HEK293 (cell line): ENCODE results near the gene PDE6B.

Experiments used
- CTCF ChIA-PET: fragments of 350-600 bp; formaldehyde crosslinking; extraction: SDS; loops from one replicate; lab custom pipeline; 2021; ENCODE audit warnings: antibody characterized with exemption; lab: Yijun Ruan, JAX
- POLR2A ChIA-PET: fragments of 300-600 bp; formaldehyde crosslinking; extraction: SDS; loops from one replicate; lab custom pipeline; 2020; ENCODE audit warnings: antibody characterized with exemption, inconsistent platforms; lab: Yijun Ruan, JAX
- H3K27ac ChIP-seq: fragments of 200-500 bp; sonication (Bioruptor generic); 2 replicates; pipeline ENCODE4 v1.5.1; 2014; ENCODE audit warnings: low read depth, low read length, control low read depth, inconsistent platforms; ENCODE audit errors: extremely low read depth
- H3K36me3 ChIP-seq, 2 experiments: fragments of 200-500 bp in 1 of 2; sonication (Bioruptor generic) in 1 of 2; 1 replicate in 1 of 2; 2 replicates in 1 of 2; pipeline ENCODE4 v1.5.1; 2014 to 2017; ENCODE audit warnings: inconsistent platforms in 2 of 2, low read length in 2 of 2; ENCODE audit not compliant: control insufficient read depth in 2 of 2, insufficient read depth in 1 of 2
- H3K4me1 ChIP-seq: fragments of 200-500 bp; sonication (Bioruptor generic); 2 replicates; pipeline ENCODE4 v1.5.1; 2014; ENCODE audit warnings: mild to moderate bottlenecking, low read length, inconsistent platforms; ENCODE audit not compliant: control insufficient read depth, insufficient read depth
- H3K4me3 ChIP-seq: 2 replicates; pipeline ENCODE4 v1.5.1; 2011; ENCODE audit warnings: low read depth, mild to moderate bottlenecking, control low read depth, low read length, moderate library complexity
- H3K9me3 ChIP-seq: fragments of 200-500 bp; sonication (Bioruptor generic); 2 replicates; pipeline ENCODE4 v1.5.1; 2014; ENCODE audit warnings: low read depth, low read length, inconsistent platforms; ENCODE audit not compliant: control insufficient read depth, insufficient read depth
- BCL11A ChIP-seq: fragments of 450-650 bp; formaldehyde crosslinking; IDR thresholded peaks from 2 replicates; pipeline ENCODE4 v1.5.1; 2016; ENCODE audit warnings: low read depth, missing biosample characterization, missing genetic modification characterization
- GFI1B ChIP-seq: fragments of 450-650 bp; formaldehyde crosslinking; IDR thresholded peaks from 2 replicates; pipeline ENCODE4 v1.5.1; 2016; ENCODE audit warnings: missing biosample characterization, missing genetic modification characterization
- OSR2 ChIP-seq: fragments of 450-650 bp; formaldehyde crosslinking; IDR thresholded peaks from 2 replicates; pipeline ENCODE4 v1.5.1; 2016; ENCODE audit warnings: missing biosample characterization, missing genetic modification characterization
- OVOL3 ChIP-seq: fragments of 450-650 bp; formaldehyde crosslinking; IDR thresholded peaks from 2 replicates; pipeline ENCODE4 v1.5.1; 2016; ENCODE audit warnings: missing biosample characterization, missing genetic modification characterization
- PRDM1 ChIP-seq: fragments of 450-650 bp; formaldehyde crosslinking; IDR thresholded peaks from 2 replicates; pipeline ENCODE4; 2016; ENCODE audit warnings: missing biosample characterization, missing genetic modification characterization
- SP7 ChIP-seq: fragments of 450-650 bp; formaldehyde crosslinking; IDR thresholded peaks from 2 replicates; pipeline ENCODE4 v1.5.1; 2016; ENCODE audit warnings: missing biosample characterization, missing genetic modification characterization
- ZBTB10 ChIP-seq: fragments of 450-650 bp; formaldehyde crosslinking; IDR thresholded peaks from 2 replicates; pipeline ENCODE4 v1.5.1; 2016; ENCODE audit warnings: missing biosample characterization, missing genetic modification characterization
- ZBTB26 ChIP-seq: fragments of 450-650 bp; formaldehyde crosslinking; optimal IDR thresholded peaks from 2 replicates; pipeline ENCODE3; 2016; ENCODE audit warnings: missing biosample characterization, mild to moderate bottlenecking, missing genetic modification characterization
- ZNF121 ChIP-seq: fragments of 450-650 bp; formaldehyde crosslinking; IDR thresholded peaks from 2 replicates; pipeline ENCODE4 v1.5.1; 2016; ENCODE audit warnings: missing biosample characterization, missing genetic modification characterization
- ZNF175 ChIP-seq: fragments of 450-650 bp; formaldehyde crosslinking; IDR thresholded peaks from 2 replicates; pipeline ENCODE4 v1.5.1; 2016; ENCODE audit warnings: missing biosample characterization, missing genetic modification characterization
- ZNF2 ChIP-seq: fragments of 450-650 bp; formaldehyde crosslinking; IDR thresholded peaks from 2 replicates; pipeline ENCODE4 v1.5.1; 2016; ENCODE audit warnings: missing biosample characterization, missing genetic modification characterization
- ZNF23 ChIP-seq: fragments of 450-650 bp; formaldehyde crosslinking; IDR thresholded peaks from 2 replicates; pipeline ENCODE4 v1.5.1; 2016; ENCODE audit warnings: missing biosample characterization, missing genetic modification characterization, borderline replicate concordance
- ZNF354C ChIP-seq: fragments of 450-650 bp; formaldehyde crosslinking; IDR thresholded peaks from 2 replicates; pipeline ENCODE4 v1.5.1; 2016; ENCODE audit warnings: missing biosample characterization, missing genetic modification characterization, low read depth, borderline replicate concordance
- ZNF473 ChIP-seq: fragments of 450-650 bp; formaldehyde crosslinking; IDR thresholded peaks from 2 replicates; pipeline ENCODE4 v1.5.1; 2017; ENCODE audit warnings: missing biosample characterization, missing genetic modification characterization
- ZNF654 ChIP-seq: fragments of 450-650 bp; formaldehyde crosslinking; IDR thresholded peaks from 2 replicates; pipeline ENCODE4 v1.5.1; 2016; ENCODE audit warnings: low read depth, missing biosample characterization, missing genetic modification characterization
- ZNF76 ChIP-seq: fragments of 450-650 bp; formaldehyde crosslinking; IDR thresholded peaks from 2 replicates; pipeline ENCODE4; 2016; ENCODE audit warnings: low read depth, missing biosample characterization, missing genetic modification characterization, borderline replicate concordance
- ZNF837 ChIP-seq: fragments of 450-650 bp; formaldehyde crosslinking; IDR thresholded peaks from 2 replicates; pipeline ENCODE4 v1.5.1; 2016; ENCODE audit warnings: missing biosample characterization, missing genetic modification characterization
- TF ChIP-seq, protein P1 (sequence below): fragments of 450-650 bp; formaldehyde crosslinking; conservative IDR thresholded peaks from 2 replicates; pipeline ENCODE4 v1.5.1; 2016; ENCODE audit warnings: low read depth, missing biosample characterization, missing genetic modification characterization
- TF ChIP-seq, protein P2 (sequence below): fragments of 450-650 bp; formaldehyde crosslinking; IDR thresholded peaks from 2 replicates; pipeline ENCODE4 v1.5.1; 2016; ENCODE audit warnings: missing biosample characterization, missing genetic modification characterization
- TF ChIP-seq, protein P3 (sequence below): fragments of 450-650 bp; formaldehyde crosslinking; IDR thresholded peaks from 2 replicates; pipeline ENCODE4 v1.5.1; 2017; ENCODE audit warnings: missing biosample characterization, mild to moderate bottlenecking, missing genetic modification characterization, moderate library complexity

The PDE6B gene

GRCh38 chr4:671769-672168 lies 46.4 kb downstream of the PDE6B start (continued):
- TF ChIP-seq, protein P1, sequence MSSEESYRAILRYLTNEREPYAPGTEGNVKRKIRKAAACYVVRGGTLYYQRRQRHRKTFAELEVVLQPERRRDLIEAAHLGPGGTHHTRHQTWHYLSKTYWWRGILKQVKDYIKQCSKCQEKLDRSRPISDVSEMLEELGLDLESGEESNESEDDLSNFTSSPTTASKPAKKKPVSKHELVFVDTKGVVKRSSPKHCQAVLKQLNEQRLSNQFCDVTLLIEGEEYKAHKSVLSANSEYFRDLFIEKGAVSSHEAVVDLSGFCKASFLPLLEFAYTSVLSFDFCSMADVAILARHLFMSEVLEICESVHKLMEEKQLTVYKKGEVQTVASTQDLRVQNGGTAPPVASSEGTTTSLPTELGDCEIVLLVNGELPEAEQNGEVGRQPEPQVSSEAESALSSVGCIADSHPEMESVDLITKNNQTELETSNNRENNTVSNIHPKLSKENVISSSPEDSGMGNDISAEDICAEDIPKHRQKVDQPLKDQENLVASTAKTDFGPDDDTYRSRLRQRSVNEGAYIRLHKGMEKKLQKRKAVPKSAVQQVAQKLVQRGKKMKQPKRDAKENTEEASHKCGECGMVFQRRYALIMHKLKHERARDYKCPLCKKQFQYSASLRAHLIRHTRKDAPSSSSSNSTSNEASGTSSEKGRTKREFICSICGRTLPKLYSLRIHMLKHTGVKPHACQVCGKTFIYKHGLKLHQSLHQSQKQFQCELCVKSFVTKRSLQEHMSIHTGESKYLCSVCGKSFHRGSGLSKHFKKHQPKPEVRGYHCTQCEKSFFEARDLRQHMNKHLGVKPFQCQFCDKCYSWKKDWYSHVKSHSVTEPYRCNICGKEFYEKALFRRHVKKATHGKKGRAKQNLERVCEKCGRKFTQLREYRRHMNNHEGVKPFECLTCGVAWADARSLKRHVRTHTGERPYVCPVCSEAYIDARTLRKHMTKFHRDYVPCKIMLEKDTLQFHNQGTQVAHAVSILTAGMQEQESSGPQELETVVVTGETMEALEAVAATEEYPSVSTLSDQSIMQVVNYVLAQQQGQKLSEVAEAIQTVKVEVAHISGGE (tag by site-specific recombination) = no peak
- TF ChIP-seq OSR2 (tag by site-specific recombination) (no peak), ZNF121 (tag by site-specific recombination) (no peak), OVOL3 (tag by site-specific recombination) (no peak), ZNF473 (tag by site-specific recombination) (no peak), ZNF2 (no peak), ZNF175 (tag by site-specific recombination) (no peak), PRDM1 (tag by site-specific recombination) (no peak), ZNF76 (no peak)
- TF ChIP-seq, protein P2, sequence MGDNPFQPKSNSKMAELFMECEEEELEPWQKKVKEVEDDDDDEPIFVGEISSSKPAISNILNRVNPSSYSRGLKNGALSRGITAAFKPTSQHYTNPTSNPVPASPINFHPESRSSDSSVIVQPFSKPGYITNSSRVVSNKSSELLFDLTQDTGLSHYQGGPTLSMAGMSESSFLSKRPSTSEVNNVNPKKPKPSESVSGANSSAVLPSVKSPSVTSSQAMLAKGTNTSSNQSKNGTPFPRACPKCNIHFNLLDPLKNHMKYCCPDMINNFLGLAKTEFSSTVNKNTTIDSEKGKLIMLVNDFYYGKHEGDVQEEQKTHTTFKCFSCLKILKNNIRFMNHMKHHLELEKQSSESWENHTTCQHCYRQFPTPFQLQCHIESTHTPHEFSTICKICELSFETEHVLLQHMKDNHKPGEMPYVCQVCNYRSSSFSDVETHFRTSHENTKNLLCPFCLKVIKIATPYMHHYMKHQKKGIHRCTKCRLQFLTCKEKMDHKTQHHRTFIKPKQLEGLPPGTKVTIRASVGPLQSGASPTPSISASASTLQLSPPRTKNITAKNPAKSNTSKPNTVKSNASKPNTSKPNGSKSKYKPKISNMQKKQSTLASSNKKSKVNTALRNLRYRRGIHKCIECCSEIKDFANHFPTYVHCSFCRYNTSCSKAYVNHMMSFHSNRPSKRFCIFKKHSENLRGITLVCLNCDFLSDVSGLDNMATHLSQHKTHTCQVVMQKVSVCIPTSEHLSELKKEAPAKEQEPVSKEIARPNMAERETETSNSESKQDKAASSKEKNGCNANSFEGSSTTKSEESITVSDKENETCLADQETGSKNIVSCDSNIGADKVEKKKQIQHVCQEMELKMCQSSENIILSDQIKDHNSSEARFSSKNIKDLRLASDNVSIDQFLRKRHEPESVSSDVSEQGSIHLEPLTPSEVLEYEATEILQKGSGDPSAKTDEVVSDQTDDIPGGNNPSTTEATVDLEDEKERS (tag by site-specific recombination) = no peak

DNA sequence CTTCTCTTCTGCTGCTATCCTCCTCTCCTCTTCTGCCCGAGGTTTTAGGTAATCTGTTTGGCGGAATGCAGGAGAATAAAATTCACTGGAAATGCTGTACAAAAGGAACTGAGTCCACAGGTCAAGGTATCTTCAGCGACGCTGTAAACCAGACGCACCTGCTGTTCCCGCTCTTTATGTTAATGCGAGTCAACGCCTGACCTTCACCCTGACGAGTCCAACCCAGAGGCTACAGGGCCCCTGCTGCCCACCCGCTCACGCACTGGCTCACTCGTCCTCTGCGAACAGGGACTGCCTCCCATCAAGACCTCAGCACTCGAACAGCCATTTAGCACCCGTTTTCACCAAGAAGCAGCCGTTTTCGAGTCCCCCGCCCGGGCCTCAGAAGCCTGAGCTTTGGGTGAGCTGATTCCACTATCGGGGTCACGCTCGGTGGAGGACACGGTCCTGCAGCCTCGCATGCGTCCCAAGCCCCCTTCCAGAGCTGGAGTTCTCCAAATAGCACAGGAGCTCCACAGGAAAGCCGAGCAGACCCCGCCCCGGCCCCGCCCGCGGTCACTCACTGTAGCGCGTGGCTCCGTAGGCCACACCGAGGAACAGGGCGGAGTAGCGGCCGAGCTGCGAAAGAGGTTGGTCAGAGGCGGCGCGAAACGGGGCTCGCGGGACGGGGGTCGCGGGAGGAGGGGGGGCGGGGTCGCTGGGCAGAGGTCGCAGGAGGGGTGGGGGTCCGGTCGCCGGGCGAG lies 48.1 kb downstream of the PDE6B start:
- ChIA-PET POLR2A (interaction anchor here (0.6 to 1.4 kb wide), 4 partner anchors 10 to 66 kb away, joined by 4 read pairs; no protein-coding TSS in a partner anchor), CTCF (interaction anchor here (0.7 to 2.4 kb wide), 4 partner anchors 11 to 848 kb away, joined by 3 to 6 read pairs (median 3); no protein-coding TSS in a partner anchor)
- no peaks in the 10 kb centered on the region for H3K9me3 ChIP-seq
- peak overlapping the region; percentile 69 for H3K4me3 ChIP-seq
- peaks cover 0 to 35% of the 10 kb centered on the region in 2 experiments; a peak in 2 of 3 replicates for H3K36me3 ChIP-seq
- H3K4me1 ChIP-seq = peaks cover 3% of the 10 kb centered on the region
- H3K27ac ChIP-seq = peak overlapping the region; percentile 37; the same call in 1 of the 2 replicates
- no peak for TF ChIP-seq ZNF837 (tag by site-specific recombination)
- TF ChIP-seq ZNF654 = no peak
- TF ChIP-seq GFI1B (tag by site-specific recombination) = no peak
- no peak for TF ChIP-seq ZBTB10 (tag by site-specific recombination)
- TF ChIP-seq SP7 = no peak
- TF ChIP-seq ZBTB26 = no peak
- no peak for TF ChIP-seq BCL11A
- TF ChIP-seq ZNF354C (tag by site-specific recombination) = no peak
- TF ChIP-seq ZNF23 (tag by site-specific recombination) = no peak
- TF ChIP-seq, protein P1 (tag by site-specific recombination) = no peak
- TF ChIP-seq, protein P3, sequence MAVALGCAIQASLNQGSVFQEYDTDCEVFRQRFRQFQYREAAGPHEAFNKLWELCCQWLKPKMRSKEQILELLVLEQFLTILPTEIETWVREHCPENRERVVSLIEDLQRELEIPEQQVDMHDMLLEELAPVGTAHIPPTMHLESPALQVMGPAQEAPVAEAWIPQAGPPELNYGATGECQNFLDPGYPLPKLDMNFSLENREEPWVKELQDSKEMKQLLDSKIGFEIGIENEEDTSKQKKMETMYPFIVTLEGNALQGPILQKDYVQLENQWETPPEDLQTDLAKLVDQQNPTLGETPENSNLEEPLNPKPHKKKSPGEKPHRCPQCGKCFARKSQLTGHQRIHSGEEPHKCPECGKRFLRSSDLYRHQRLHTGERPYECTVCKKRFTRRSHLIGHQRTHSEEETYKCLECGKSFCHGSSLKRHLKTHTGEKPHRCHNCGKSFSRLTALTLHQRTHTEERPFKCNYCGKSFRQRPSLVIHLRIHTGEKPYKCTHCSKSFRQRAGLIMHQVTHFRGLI = no peak
